ENCODE measurements around the gene RC3H1.

RC3H1 gene, protein sequence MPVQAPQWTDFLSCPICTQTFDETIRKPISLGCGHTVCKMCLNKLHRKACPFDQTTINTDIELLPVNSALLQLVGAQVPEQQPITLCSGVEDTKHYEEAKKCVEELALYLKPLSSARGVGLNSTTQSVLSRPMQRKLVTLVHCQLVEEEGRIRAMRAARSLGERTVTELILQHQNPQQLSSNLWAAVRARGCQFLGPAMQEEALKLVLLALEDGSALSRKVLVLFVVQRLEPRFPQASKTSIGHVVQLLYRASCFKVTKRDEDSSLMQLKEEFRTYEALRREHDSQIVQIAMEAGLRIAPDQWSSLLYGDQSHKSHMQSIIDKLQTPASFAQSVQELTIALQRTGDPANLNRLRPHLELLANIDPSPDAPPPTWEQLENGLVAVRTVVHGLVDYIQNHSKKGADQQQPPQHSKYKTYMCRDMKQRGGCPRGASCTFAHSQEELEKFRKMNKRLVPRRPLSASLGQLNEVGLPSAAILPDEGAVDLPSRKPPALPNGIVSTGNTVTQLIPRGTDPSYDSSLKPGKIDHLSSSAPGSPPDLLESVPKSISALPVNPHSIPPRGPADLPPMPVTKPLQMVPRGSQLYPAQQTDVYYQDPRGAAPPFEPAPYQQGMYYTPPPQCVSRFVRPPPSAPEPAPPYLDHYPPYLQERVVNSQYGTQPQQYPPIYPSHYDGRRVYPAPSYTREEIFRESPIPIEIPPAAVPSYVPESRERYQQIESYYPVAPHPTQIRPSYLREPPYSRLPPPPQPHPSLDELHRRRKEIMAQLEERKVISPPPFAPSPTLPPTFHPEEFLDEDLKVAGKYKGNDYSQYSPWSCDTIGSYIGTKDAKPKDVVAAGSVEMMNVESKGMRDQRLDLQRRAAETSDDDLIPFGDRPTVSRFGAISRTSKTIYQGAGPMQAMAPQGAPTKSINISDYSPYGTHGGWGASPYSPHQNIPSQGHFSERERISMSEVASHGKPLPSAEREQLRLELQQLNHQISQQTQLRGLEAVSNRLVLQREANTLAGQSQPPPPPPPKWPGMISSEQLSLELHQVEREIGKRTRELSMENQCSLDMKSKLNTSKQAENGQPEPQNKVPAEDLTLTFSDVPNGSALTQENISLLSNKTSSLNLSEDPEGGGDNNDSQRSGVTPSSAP

DNA sequence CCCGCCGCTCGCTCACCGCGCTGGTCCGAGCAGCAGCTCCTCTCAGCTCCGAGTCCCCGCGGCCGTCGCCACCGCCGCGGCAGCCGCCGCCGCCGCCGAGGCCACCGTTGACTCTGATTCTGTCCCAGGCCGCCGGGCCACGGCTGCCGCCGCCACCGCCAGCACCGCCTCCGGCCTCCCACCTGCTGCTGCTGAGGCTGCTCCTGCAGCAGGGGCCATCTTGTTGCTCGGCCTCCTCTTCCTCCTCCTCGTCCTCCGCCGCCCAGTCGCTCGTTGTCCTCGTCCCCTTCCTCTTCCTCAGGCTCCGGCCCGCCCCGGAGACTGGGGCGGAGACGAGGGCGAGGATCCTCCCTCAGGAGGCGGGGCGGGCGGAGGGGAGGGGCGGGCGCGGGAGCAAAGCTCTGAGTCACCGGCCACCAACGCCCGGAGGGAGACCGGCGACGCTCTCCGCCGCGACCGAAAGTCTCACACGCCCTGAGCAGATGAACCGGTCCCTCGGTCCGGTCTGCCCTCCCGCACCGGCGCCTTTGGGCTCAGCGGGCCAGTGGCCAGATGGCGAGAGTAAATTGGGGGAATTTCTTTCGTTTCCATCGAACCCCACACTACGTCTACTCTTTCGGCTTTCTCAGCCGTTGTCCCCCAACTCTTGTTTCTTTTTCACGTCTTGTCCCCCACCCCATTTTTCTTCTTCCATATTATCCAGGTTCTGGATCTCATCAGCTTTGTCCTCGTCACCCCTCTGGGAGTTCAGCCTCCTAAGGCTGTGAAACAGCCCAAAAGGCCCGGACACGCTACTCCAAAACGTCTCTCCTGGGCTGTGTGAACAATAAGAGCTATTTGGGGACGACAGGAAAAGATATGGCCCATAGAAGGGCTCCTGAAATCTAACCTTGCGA is at the start of gene RC3H1:
Gene RC3H1, minus strand, starts transcription at position 278 of the 896 bp plus-strand sequence. CDS start 29,372 bp downstream, outside the sequence.
- Histone ChIP-seq H3K9me3 (ENCODE audit: control insufficient read depth, insufficient read depth, low read depth, low read length) (no peaks in the 10 kb centered on the region), H3K4me3 (ENCODE audit: low read depth, low read length) (peak within 1 kb of the TSS; percentile 99), H3K27ac (ENCODE audit: extremely low read depth, low read depth, low read length) (peak within 1 kb of the TSS; percentile 81), H3K4me1 (ENCODE audit: control insufficient read depth, insufficient read depth, low read length) (peaks cover 14% of the 10 kb centered on the region), H3K36me3 (ENCODE audit: control insufficient read depth in 2 of 2, insufficient read depth in 1 of 2, low read length in 2 of 2) (peaks cover 0 to 5% of the 10 kb centered on the region in 2 experiments; a peak in 1 of 3 replicates)
- POLR2A ChIA-PET = interaction anchor here (0.6 to 1.8 kb wide), 19 partner anchors 8 to 195 kb away, joined by 3 to 11 read pairs (median 4); partner anchors contain the start of genes GAS5 and ZBTB37
- CTCF ChIA-PET = interaction anchor here (1.3 kb wide), 1 partner anchor 196 kb away, joined by 4 read pairs; no protein-coding TSS in a partner anchor
- TF ChIP-seq GLI4 (tag by site-specific recombination; IDR thresholded peaks at IDR 0.05) (no peak), ZNF266 (tag by site-specific recombination; IDR thresholded peaks at IDR 0.05; ENCODE audit: low read depth) (no peak), ZBTB17 (tag by site-specific recombination; IDR thresholded peaks at IDR 0.05) (peak; percentile 39; the same call in 1 of the 2 replicates), ZNF529 (tag by site-specific recombination; IDR thresholded peaks at IDR 0.05; ENCODE audit: insufficient replicate concordance) (no peak), ZNF404 (tag by site-specific recombination; IDR thresholded peaks at IDR 0.05) (no peak), ZXDB (tag by site-specific recombination; IDR thresholded peaks at IDR 0.05) (peak; percentile 74), KLF8 (tag by site-specific recombination; IDR thresholded peaks at IDR 0.05) (peak; percentile 97), KLF10 (tag by site-specific recombination; IDR thresholded peaks at IDR 0.05) (no peak), ZNF677 (tag by site-specific recombination; IDR thresholded peaks at IDR 0.05) (no peak), ZSCAN30 (tag by site-specific recombination; IDR thresholded peaks at IDR 0.05) (no peak; the same call in 1 of the 2 replicates), ZNF555 (tag by site-specific recombination; conservative IDR thresholded peaks at IDR 0.05) (no peak)
- TF ChIP-seq, protein P1, sequence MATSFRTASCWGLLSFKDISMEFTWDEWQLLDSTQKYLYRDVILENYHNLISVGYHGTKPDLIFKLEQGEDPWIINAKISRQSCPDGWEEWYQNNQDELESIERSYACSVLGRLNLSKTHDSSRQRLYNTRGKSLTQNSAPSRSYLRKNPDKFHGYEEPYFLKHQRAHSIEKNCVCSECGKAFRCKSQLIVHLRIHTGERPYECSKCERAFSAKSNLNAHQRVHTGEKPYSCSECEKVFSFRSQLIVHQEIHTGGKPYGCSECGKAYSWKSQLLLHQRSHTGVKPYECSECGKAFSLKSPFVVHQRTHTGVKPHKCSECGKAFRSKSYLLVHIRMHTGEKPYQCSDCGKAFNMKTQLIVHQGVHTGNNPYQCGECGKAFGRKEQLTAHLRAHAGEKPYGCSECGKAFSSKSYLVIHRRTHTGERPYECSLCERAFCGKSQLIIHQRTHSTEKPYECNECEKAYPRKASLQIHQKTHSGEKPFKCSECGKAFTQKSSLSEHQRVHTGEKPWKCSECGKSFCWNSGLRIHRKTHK (tag by site-specific recombination; IDR thresholded peaks at IDR 0.05) = no peak
- TF ChIP-seq, protein P2, sequence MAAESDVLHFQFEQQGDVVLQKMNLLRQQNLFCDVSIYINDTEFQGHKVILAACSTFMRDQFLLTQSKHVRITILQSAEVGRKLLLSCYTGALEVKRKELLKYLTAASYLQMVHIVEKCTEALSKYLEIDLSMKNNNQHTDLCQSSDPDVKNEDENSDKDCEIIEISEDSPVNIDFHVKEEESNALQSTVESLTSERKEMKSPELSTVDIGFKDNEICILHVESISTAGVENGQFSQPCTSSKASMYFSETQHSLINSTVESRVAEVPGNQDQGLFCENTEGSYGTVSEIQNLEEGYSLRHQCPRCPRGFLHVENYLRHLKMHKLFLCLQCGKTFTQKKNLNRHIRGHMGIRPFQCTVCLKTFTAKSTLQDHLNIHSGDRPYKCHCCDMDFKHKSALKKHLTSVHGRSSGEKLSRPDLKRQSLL (tag by site-specific recombination; IDR thresholded peaks at IDR 0.05) = 0 out of 2 replicates have a peak, but pooled peaks have one; percentile 9
- TF ChIP-seq, protein P3, sequence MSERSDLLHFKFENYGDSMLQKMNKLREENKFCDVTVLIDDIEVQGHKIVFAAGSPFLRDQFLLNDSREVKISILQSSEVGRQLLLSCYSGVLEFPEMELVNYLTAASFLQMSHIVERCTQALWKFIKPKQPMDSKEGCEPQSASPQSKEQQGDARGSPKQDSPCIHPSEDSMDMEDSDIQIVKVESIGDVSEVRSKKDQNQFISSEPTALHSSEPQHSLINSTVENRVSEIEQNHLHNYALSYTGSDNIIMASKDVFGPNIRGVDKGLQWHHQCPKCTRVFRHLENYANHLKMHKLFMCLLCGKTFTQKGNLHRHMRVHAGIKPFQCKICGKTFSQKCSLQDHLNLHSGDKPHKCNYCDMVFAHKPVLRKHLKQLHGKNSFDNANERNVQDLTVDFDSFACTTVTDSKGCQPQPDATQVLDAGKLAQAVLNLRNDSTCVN (tag by site-specific recombination; optimal IDR thresholded peaks at IDR 0.05) = peak; percentile 72
- TF ChIP-seq, protein P4, sequence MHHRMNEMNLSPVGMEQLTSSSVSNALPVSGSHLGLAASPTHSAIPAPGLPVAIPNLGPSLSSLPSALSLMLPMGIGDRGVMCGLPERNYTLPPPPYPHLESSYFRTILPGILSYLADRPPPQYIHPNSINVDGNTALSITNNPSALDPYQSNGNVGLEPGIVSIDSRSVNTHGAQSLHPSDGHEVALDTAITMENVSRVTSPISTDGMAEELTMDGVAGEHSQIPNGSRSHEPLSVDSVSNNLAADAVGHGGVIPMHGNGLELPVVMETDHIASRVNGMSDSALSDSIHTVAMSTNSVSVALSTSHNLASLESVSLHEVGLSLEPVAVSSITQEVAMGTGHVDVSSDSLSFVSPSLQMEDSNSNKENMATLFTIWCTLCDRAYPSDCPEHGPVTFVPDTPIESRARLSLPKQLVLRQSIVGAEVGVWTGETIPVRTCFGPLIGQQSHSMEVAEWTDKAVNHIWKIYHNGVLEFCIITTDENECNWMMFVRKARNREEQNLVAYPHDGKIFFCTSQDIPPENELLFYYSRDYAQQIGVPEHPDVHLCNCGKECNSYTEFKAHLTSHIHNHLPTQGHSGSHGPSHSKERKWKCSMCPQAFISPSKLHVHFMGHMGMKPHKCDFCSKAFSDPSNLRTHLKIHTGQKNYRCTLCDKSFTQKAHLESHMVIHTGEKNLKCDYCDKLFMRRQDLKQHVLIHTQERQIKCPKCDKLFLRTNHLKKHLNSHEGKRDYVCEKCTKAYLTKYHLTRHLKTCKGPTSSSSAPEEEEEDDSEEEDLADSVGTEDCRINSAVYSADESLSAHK (tag by site-specific recombination; IDR thresholded peaks at IDR 0.05) = no peak
- TF ChIP-seq, protein P5, sequence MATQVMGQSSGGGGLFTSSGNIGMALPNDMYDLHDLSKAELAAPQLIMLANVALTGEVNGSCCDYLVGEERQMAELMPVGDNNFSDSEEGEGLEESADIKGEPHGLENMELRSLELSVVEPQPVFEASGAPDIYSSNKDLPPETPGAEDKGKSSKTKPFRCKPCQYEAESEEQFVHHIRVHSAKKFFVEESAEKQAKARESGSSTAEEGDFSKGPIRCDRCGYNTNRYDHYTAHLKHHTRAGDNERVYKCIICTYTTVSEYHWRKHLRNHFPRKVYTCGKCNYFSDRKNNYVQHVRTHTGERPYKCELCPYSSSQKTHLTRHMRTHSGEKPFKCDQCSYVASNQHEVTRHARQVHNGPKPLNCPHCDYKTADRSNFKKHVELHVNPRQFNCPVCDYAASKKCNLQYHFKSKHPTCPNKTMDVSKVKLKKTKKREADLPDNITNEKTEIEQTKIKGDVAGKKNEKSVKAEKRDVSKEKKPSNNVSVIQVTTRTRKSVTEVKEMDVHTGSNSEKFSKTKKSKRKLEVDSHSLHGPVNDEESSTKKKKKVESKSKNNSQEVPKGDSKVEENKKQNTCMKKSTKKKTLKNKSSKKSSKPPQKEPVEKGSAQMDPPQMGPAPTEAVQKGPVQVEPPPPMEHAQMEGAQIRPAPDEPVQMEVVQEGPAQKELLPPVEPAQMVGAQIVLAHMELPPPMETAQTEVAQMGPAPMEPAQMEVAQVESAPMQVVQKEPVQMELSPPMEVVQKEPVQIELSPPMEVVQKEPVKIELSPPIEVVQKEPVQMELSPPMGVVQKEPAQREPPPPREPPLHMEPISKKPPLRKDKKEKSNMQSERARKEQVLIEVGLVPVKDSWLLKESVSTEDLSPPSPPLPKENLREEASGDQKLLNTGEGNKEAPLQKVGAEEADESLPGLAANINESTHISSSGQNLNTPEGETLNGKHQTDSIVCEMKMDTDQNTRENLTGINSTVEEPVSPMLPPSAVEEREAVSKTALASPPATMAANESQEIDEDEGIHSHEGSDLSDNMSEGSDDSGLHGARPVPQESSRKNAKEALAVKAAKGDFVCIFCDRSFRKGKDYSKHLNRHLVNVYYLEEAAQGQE (tag by site-specific recombination; IDR thresholded peaks at IDR 0.05) = 0 out of 2 replicates have a peak, but pooled peaks have one; percentile 36
- TF ChIP-seq, protein P6, sequence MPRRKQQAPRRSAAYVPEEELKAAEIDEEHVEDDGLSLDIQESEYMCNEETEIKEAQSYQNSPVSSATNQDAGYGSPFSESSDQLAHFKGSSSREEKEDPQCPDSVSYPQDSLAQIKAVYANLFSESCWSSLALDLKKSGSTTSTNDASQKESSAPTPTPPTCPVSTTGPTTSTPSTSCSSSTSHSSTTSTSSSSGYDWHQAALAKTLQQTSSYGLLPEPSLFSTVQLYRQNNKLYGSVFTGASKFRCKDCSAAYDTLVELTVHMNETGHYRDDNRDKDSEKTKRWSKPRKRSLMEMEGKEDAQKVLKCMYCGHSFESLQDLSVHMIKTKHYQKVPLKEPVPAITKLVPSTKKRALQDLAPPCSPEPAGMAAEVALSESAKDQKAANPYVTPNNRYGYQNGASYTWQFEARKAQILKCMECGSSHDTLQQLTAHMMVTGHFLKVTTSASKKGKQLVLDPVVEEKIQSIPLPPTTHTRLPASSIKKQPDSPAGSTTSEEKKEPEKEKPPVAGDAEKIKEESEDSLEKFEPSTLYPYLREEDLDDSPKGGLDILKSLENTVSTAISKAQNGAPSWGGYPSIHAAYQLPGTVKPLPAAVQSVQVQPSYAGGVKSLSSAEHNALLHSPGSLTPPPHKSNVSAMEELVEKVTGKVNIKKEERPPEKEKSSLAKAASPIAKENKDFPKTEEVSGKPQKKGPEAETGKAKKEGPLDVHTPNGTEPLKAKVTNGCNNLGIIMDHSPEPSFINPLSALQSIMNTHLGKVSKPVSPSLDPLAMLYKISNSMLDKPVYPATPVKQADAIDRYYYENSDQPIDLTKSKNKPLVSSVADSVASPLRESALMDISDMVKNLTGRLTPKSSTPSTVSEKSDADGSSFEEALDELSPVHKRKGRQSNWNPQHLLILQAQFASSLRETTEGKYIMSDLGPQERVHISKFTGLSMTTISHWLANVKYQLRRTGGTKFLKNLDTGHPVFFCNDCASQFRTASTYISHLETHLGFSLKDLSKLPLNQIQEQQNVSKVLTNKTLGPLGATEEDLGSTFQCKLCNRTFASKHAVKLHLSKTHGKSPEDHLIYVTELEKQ (tag by site-specific recombination; IDR thresholded peaks at IDR 0.05; ENCODE audit: borderline replicate concordance) = no peak
